Loucy (cell line): Measurements from ENCODE around the gene KIAA2012.

ENCODE experiments used
- H2AFZ ChIP-seq: fragments of 200-600 bp; sonication (generic); 2 replicates; pipeline ENCODE4 v1.6.0; 2016; ENCODE audit warnings: antibody characterized with exemption, mild to moderate bottlenecking, low read length, moderate library complexity
- H3F3A ChIP-seq: fragments of 200-600 bp; 2 replicates; pipeline ENCODE4 v1.6.0; 2016; ENCODE audit warnings: antibody characterized with exemption, low read depth, mild to moderate bottlenecking
- H3K27me3 ChIP-seq: fragments of 200-600 bp; sonication (generic); 2 replicates; pipeline ENCODE4 v1.6.1; 2014; ENCODE audit warnings: low read length, mild to moderate bottlenecking; ENCODE audit not compliant: insufficient read depth, poor library complexity, severe bottlenecking
- H3K36me3 ChIP-seq: fragments of 200-600 bp; sonication (generic); 2 replicates; pipeline ENCODE4 v1.6.1; 2016; ENCODE audit warnings: low read length; ENCODE audit not compliant: insufficient read depth
- H3K4me1 ChIP-seq: fragments of 200-600 bp; sonication (generic); 2 replicates; pipeline ENCODE4 v1.5.1; 2014; ENCODE audit warnings: low read length, mild to moderate bottlenecking; ENCODE audit not compliant: insufficient read depth, poor library complexity, severe bottlenecking
- H3K4me2 ChIP-seq: fragments of 200-600 bp; sonication (generic); 2 replicates; pipeline ENCODE4 v1.6.0; 2014; ENCODE audit warnings: antibody characterized with exemption, low read length, low read depth, mild to moderate bottlenecking; ENCODE audit not compliant: poor library complexity, severe bottlenecking
- H3K4me3 ChIP-seq: fragments of 200-600 bp; sonication (generic); 2 replicates; pipeline ENCODE4 v1.5.1; 2014; ENCODE audit warnings: low read length, mild to moderate bottlenecking, mixed read lengths; ENCODE audit not compliant: poor library complexity, severe bottlenecking
- H3K79me2 ChIP-seq: fragments of 200-600 bp; sonication (generic); 2 replicates; pipeline ENCODE4 v1.6.1; 2014; ENCODE audit warnings: low read length; ENCODE audit not compliant: insufficient read depth
- H3K9ac ChIP-seq: fragments of 200-600 bp; sonication (generic); 2 replicates; pipeline ENCODE4 v1.6.0; 2014; ENCODE audit warnings: mild to moderate bottlenecking, low read depth, low read length, moderate library complexity; ENCODE audit not compliant: poor library complexity, severe bottlenecking
- H3K9me2 ChIP-seq: fragments of 200-600 bp; sonication (generic); replicated peaks from 2 replicates; pipeline ENCODE4 v1.6.1; 2016; ENCODE audit warnings: low read depth, low read length, mixed read lengths
- H3K9me3 ChIP-seq: fragments of 200-600 bp; sonication (generic); 2 replicates; pipeline ENCODE4 v1.6.1; 2014; ENCODE audit warnings: mild to moderate bottlenecking, antibody characterized with exemption, low read length, low read depth; ENCODE audit not compliant: insufficient read depth
- H4K20me1 ChIP-seq: fragments of 200-600 bp; sonication (generic); 2 replicates; pipeline ENCODE4 v1.6.0; 2014; ENCODE audit warnings: antibody characterized with exemption, low read length, mild to moderate bottlenecking; ENCODE audit not compliant: insufficient read depth, poor library complexity, severe bottlenecking
- EZH2phosphoT487 ChIP-seq: fragments of 200-600 bp; IDR thresholded peaks from 2 replicates; pipeline ENCODE4 v1.6.1; 2018; ENCODE audit warnings: antibody characterized with exemption, mild to moderate bottlenecking, moderate library complexity, borderline replicate concordance
- TF ChIP-seq, protein P1 (sequence below): fragments of 200-600 bp; sonication (generic); conservative IDR thresholded peaks from 2 replicates; pipeline ENCODE4 v1.5.1; 2014; ENCODE audit warnings: mild to moderate bottlenecking, antibody characterized with exemption, low read length

KIAA2012 gene

DNA sequence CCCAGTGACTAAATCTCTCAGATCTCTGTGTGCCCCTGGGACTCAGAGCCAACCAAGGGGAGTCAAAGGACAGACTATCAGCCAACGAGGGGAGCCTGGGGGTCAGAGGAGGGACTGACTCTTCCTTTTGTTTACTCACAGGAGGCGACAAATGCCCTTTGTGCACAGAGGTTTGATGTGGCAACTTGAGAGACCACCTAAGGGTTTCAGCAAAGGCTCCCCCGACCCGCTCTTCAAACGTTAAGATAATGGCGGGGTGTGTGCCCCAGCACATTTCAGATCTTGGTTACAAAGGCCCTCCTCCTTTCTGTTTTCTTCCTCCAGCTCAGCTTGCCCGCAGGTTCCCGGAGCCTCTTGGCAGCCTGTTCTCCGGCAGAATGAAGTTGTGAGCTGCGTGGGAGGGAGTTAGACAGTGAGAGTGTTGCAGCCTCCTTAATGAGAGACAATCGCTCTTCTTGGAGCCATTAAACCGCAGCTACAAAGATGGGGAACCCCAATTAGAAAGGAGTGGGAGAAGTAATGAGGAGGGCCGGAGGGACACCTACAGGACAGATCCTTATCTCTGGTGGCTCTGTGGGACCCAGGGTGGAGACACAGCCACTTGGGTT is 76.2 kb downstream of the KIAA2012 start:
- no peak for TF ChIP-seq EZH2phosphoT487
- TF ChIP-seq, protein P1, sequence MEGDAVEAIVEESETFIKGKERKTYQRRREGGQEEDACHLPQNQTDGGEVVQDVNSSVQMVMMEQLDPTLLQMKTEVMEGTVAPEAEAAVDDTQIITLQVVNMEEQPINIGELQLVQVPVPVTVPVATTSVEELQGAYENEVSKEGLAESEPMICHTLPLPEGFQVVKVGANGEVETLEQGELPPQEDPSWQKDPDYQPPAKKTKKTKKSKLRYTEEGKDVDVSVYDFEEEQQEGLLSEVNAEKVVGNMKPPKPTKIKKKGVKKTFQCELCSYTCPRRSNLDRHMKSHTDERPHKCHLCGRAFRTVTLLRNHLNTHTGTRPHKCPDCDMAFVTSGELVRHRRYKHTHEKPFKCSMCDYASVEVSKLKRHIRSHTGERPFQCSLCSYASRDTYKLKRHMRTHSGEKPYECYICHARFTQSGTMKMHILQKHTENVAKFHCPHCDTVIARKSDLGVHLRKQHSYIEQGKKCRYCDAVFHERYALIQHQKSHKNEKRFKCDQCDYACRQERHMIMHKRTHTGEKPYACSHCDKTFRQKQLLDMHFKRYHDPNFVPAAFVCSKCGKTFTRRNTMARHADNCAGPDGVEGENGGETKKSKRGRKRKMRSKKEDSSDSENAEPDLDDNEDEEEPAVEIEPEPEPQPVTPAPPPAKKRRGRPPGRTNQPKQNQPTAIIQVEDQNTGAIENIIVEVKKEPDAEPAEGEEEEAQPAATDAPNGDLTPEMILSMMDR, result no peak
- no peak overlapping the region for H2AFZ ChIP-seq
- H3K4me1 ChIP-seq, result no peaks in the 10 kb centered on the region
- no peaks in the 10 kb centered on the region for H3K36me3 ChIP-seq
- no peaks in the 10 kb centered on the region for H3K27me3 ChIP-seq
- no peak overlapping the region for H3K4me3 ChIP-seq
- no peaks in the 10 kb centered on the region for H3K9me3 ChIP-seq
- H3K9ac ChIP-seq, result no peak overlapping the region
- no peaks in the 10 kb centered on the region for H3F3A ChIP-seq
- no peaks in the 10 kb centered on the region for H3K79me2 ChIP-seq
- H3K9me2 ChIP-seq, result no peaks in the 10 kb centered on the region
- no peak overlapping the region for H3K4me2 ChIP-seq
- no peaks in the 10 kb centered on the region for H4K20me1 ChIP-seq

DNA sequence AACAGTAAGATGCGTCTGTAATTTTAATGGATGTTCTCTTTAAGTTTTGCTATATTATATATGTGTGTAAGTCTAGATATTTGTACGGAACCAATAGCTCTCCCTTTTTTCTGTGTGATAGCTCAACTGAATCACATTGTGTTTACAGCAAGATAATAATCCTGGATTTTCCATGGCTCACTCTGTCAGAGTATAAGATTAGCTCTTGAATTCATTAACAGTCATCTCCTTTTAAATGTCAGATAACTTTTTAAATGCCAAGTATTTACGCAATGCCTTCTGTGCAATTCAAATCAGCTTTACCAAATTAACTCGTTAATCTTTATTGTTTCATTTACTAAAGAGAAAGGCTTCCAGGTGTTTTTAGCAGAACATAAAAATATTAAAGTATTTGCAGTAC is 76.9 kb downstream of the KIAA2012 start:
- Histone ChIP-seq H3K9me2 (no peaks in the 10 kb centered on the region), H3K79me2 (no peaks in the 10 kb centered on the region), H3K4me1 (no peaks in the 10 kb centered on the region), H3K9ac (no peak overlapping the region), H4K20me1 (no peaks in the 10 kb centered on the region), H3K4me2 (no peak overlapping the region), H3F3A (no peaks in the 10 kb centered on the region), H3K27me3 (no peaks in the 10 kb centered on the region), H3K9me3 (no peaks in the 10 kb centered on the region), H2AFZ (no peak overlapping the region), H3K36me3 (no peaks in the 10 kb centered on the region), H3K4me3 (no peak overlapping the region)
- TF ChIP-seq, protein P1, result no peak
- no peak for TF ChIP-seq EZH2phosphoT487

DNA sequence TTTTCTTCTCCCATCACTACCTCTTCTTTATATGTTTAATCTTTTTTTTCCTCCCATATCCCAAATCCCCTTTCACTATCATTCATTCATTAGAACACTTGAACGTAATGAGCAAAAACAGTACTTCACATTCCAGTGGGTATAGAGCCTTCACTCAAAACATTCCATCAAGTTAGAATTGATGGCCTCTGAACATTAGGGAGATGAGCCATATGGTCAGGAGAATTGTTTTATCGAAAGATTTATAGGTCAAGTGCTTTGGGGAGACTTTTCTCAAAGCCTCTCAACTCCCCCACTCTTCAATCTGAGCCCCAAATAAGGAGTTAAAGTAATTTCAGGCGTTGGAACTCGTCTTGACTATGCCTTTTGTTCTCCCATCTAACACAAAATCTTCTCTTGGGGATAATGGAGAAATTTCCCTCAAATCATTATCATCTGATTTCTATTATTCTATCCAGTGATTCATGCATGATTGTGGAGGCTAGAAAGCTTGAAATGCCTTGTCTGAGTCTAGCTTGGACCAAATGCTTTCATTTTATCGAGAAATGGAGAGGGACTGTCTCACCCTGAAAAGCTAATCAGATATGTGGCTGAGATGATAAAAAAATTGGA is 79.2 kb downstream of the KIAA2012 start:
- no peak overlapping the region for H3K4me3 ChIP-seq
- no peaks in the 10 kb centered on the region for H3K9me2 ChIP-seq
- H3K9ac ChIP-seq, result no peak overlapping the region
- H3K4me2 ChIP-seq, result no peak overlapping the region
- H3K79me2 ChIP-seq, result no peaks in the 10 kb centered on the region
- no peaks in the 10 kb centered on the region for H3K27me3 ChIP-seq
- H4K20me1 ChIP-seq, result no peaks in the 10 kb centered on the region
- TF ChIP-seq EZH2phosphoT487, result no peak
- TF ChIP-seq, protein P1, result no peak
- H3K36me3 ChIP-seq, result no peaks in the 10 kb centered on the region
- H3K4me1 ChIP-seq, result no peaks in the 10 kb centered on the region
- H3K9me3 ChIP-seq, result no peaks in the 10 kb centered on the region
- no peak overlapping the region for H2AFZ ChIP-seq
- no peaks in the 10 kb centered on the region for H3F3A ChIP-seq
